CD4-positive, alpha-beta memory T cell (primary cell): ENCODE data around the gene EIF3A. TPM values are rescaled to one million over a fixed set of nuclear protein-coding genes. Genes with fewer than 3 reads are reported as not detected.

Experiments
- CTCF ChIA-PET: fragments of 350-600 bp; sonication (Branson Sonifier 250); formaldehyde crosslinking; loops from one replicate; lab custom pipeline; 2021; ENCODE audit warnings: inconsistent platforms; ENCODE audit not compliant: partially characterized antibody; lab: Charles Lee
- POLR2A ChIA-PET: fragments of 350-600 bp; sonication (Branson Sonifier 250); formaldehyde crosslinking; loops from one replicate; lab custom pipeline; 2021; ENCODE audit not compliant: partially characterized antibody; lab: Charles Lee
- DNase-seq, 5 donors: peaks; one replicate each; pipeline versions ENCODE4 v3.0.0 to v3.0.0-alpha.2; 2020 to 2022; ENCODE audit warnings: mixed read lengths in 1 of 5
- H3K27ac ChIP-seq: one replicate; pipeline ENCODE4 v1.7.0; 2013; ENCODE audit warnings: low read depth, low read length
- H3K27me3 ChIP-seq: 2 replicates; pipeline ENCODE4 v1.7.0; 2013; ENCODE audit warnings: mild to moderate bottlenecking, low read length, moderate library complexity; ENCODE audit not compliant: insufficient read depth
- H3K36me3 ChIP-seq: 2 replicates; pipeline ENCODE4 v1.7.0; 2013; ENCODE audit warnings: mild to moderate bottlenecking, low read length, moderate library complexity; ENCODE audit not compliant: insufficient read depth
- H3K4me1 ChIP-seq: 2 replicates; pipeline ENCODE4 v1.7.0; 2013; ENCODE audit warnings: mild to moderate bottlenecking, low read length, moderate library complexity; ENCODE audit not compliant: insufficient read depth
- H3K4me3 ChIP-seq, 2 donors: one replicate each; pipeline ENCODE4 v1.7.0; 2013; ENCODE audit warnings: low read length in 2 of 2, mild to moderate bottlenecking in 1 of 2
- H3K9me3 ChIP-seq, 2 donors: one replicate each; pipeline ENCODE4 v1.7.0; 2013; ENCODE audit warnings: low read length in 2 of 2, control low read depth in 1 of 2; ENCODE audit not compliant: control insufficient read depth in 1 of 2
- H3K27ac Mint-ChIP-seq, 7 donors: one replicate each; pipeline ENCODE4 v1.8.0; 2020 to 2021; ENCODE audit warnings: mixed read lengths in 7 of 7, mild to moderate bottlenecking in 6 of 7, inconsistent platforms in 3 of 7, moderate library complexity in 3 of 7
- H3K27me3 Mint-ChIP-seq, 2 donors: one replicate each; pipeline ENCODE4 v1.8.0; 2020 to 2021; ENCODE audit warnings: mixed read lengths in 2 of 2
- H3K36me3 Mint-ChIP-seq, 2 donors: one replicate each; pipeline ENCODE4 v1.8.0; 2020 to 2021; ENCODE audit warnings: mixed read lengths in 2 of 2, inconsistent platforms in 1 of 2, mild to moderate bottlenecking in 1 of 2
- H3K4me1 Mint-ChIP-seq, 4 donors: one replicate each; pipeline ENCODE4 v1.8.0; 2020 to 2021; ENCODE audit warnings: mixed read lengths in 4 of 4, mild to moderate bottlenecking in 1 of 4
- H3K4me3 Mint-ChIP-seq, 8 donors: one replicate each; pipeline ENCODE4 v1.8.0; 2020 to 2021; ENCODE audit warnings: mixed read lengths in 8 of 8, mild to moderate bottlenecking in 7 of 8, moderate library complexity in 6 of 8, inconsistent platforms in 3 of 8
- H3K9me3 Mint-ChIP-seq, 8 donors: one replicate each; pipeline ENCODE4 v1.8.0; 2020 to 2021; ENCODE audit warnings: mixed read lengths in 8 of 8, mild to moderate bottlenecking in 5 of 8, inconsistent platforms in 3 of 8, moderate library complexity in 1 of 8
- intact Hi-C: fragments of 100-400 bp; cut with micrococcal nuclease; formaldehyde crosslinking; loops from one replicate; pipeline ENCODE4 v1.15.1; 2023
- polyA plus RNA-seq, 2 donors: library from polyadenylated mRNA; unstranded; fragments of 300-500 nt; fragmentation: Illumina TruSeq; gene quantifications; one replicate each; pipeline ENCODE4 v1.2.3, GENCODE V29; 2021
- total RNA-seq, 2 experiments: library from RNA; stranded (reverse); gene quantifications; one replicate each; pipeline ENCODE4 v1.2.3, GENCODE V29; 2021

EIF3A gene
- total and polyA plus RNA-seq, 4 experiments from 2014 or later: 29.8 to 129 (median 102) TPM

DNA sequence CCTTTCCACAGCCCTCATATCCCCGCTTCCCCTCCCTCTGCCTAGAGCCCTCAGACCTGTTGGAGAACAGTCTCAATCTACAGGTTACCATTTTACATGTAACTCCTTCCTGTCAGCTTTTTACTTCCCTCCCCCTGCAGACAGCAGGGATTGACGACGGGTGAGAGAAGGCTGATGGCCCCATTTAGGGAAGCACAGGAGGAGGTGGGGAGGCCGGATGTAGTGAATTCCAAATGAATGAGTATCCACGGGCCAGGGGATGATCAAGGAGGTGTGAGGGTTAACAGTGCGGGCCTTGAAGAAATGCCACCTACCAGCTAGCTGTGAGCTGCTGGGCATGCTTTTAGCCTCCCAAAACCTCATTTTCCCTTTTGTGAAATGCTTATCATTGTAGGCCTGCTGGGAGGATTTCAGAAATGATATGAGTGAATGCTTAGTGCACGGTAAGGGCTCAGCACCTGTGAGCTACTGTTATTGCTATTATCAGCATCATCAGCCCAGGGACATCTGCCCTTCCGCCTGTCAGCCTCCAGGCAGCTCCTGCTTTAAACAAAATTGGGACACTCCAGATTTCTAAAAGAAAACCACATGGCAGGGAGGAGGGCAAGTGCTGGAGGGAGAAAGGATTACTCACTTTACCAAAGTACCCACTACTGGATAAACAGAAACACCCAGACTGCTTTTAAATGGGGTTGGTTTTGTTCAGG lies 57.6 kb downstream of the EIF3A start:
- no peaks in the 10 kb centered on the region for H3K9me3 ChIP-seq
- no peak for DNase-seq
- Mint-ChIP-seq H3K4me3 (no peak overlapping the region), H3K27me3 (peaks cover 0 to 3% of the 10 kb centered on the region in 2 donors), H3K4me1 (peaks cover 0 to 4% (median under 1%) of the 10 kb centered on the region in 4 donors), H3K9me3 (peaks cover 0 to 2% (median 0%) of the 10 kb centered on the region in 8 donors), H3K27ac (no peak overlapping the region), H3K36me3 (no peaks in the 10 kb centered on the region)
- ChIA-PET POLR2A (no interaction called here), CTCF (interaction anchor here (0.6 kb wide), 1 partner anchor 677 kb away, joined by 4 read pairs; no protein-coding TSS in a partner anchor)
- H3K4me1 ChIP-seq: no peaks in the 10 kb centered on the region
- no peaks in the 10 kb centered on the region for H3K36me3 ChIP-seq
- no peak overlapping the region for H3K4me3 ChIP-seq
- H3K27me3 ChIP-seq: no peaks in the 10 kb centered on the region
- no peak overlapping the region for H3K27ac ChIP-seq
- intact Hi-C loops: no loop called here

DNA sequence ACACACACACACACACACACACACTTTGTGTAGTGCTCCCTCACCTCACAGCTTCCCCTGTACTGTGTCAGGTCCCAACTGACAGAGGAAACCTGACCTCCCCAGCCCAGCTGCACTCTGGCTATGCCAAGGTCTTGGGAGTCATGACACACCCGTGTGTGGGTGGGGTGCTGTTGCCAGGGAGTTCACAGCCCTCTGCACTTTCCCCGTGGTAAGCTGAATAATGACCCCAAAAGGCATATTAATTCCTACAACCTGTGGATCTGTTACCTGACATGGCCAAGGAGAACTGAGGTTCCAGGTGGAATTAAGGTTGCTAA lies 60.0 kb downstream of the EIF3A start:
- ChIA-PET POLR2A (no interaction called here), CTCF (no interaction called here)
- Histone ChIP-seq H3K4me1 (no peaks in the 10 kb centered on the region), H3K36me3 (no peaks in the 10 kb centered on the region), H3K9me3 (no peaks in the 10 kb centered on the region), H3K4me3 (no peak overlapping the region), H3K27me3 (no peaks in the 10 kb centered on the region), H3K27ac (no peak overlapping the region)
- Mint-ChIP-seq H3K4me3 (no peak overlapping the region), H3K9me3 (peaks cover 0 to 2% (median 0%) of the 10 kb centered on the region in 8 donors), H3K27ac (peak overlapping the region in 1 of 7 donors; percentile 49), H3K36me3 (no peaks in the 10 kb centered on the region), H3K27me3 (peaks cover 2 to 7% of the 10 kb centered on the region in 2 donors), H3K4me1 (peaks cover 0 to 4% (median 0%) of the 10 kb centered on the region in 4 donors)
- DNase-seq: no peak
- intact Hi-C loops: no loop called here

DNA sequence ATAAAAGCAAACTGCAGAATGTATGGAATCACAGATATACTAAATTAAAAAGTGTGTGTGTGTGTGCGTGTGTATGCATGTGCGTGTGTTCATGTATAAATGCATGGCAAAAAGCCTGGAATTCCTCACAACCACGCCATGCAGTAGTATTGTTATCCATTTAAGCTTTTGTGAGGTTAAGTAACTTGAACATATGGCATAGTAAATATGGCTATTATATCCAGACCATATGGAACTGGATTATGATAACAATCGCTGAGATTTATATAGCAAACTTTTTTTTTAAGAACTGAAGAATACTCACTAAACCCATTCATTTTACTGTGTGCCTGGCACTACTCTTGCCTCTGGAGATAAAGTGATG lies 73.4 kb downstream of the EIF3A start:
- H3K36me3 ChIP-seq: no peaks in the 10 kb centered on the region
- ChIA-PET CTCF (no interaction called here), POLR2A (no interaction called here)
- no peaks in the 10 kb centered on the region for H3K27me3 ChIP-seq
- H3K4me1 ChIP-seq: no peaks in the 10 kb centered on the region
- no peak overlapping the region for H3K4me3 ChIP-seq
- no peak for DNase-seq
- peaks cover 6 to 15% of the 10 kb centered on the region in 2 donors for H3K27me3 Mint-ChIP-seq
- H3K36me3 Mint-ChIP-seq: no peaks in the 10 kb centered on the region
- intact Hi-C loops: no loop called here
- no peak overlapping the region for H3K27ac ChIP-seq
- no peaks in the 10 kb centered on the region for H3K4me1 Mint-ChIP-seq
- H3K9me3 ChIP-seq: no peaks in the 10 kb centered on the region
- no peaks in the 10 kb centered on the region for H3K9me3 Mint-ChIP-seq
- no peak overlapping the region for H3K4me3 Mint-ChIP-seq
- no peak overlapping the region for H3K27ac Mint-ChIP-seq

DNA sequence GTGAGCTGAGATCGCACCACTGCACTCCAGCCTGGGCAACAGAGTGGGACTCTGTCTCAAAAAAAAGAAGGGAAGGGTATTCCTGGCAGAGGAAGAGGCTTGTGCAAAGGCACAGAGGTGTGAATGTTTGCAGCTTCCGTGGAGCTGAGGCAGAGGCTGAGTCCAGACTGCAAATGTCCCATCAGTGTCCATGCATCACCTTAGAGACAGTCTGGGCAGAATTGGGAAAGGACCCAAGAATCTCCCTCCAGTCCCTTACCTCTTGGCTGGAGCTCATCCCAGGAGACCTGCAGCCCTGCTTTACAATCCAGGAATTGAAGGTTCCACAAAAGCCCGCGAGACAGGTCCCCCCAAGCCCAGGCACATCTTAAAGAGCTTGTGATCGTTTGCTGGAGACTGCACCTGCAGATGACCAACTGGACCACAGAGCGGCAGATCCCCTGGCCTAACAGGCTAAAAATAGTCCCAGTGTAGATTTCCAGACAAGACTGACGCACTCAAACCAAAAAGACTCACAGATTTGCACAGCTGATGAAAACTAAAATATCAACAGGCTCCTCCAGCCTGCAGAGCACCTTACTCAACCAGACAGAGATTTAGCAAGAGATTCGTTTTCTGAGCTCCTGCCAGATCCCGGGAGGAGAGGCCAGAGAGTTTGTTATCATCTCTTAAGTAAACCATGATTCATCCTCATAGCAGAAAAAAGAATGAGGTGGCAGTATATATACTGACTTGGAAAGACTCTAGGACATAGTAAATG lies 74.0 kb downstream of the EIF3A start:
- Mint-ChIP-seq H3K27me3 (peaks cover 8 to 17% of the 10 kb centered on the region in 2 donors), H3K36me3 (no peaks in the 10 kb centered on the region), H3K4me3 (no peak overlapping the region), H3K27ac (peak overlapping the region in 1 of 7 donors; percentile 50), H3K9me3 (peaks cover 0 to 2% (median 0%) of the 10 kb centered on the region in 8 donors), H3K4me1 (no peaks in the 10 kb centered on the region)
- Histone ChIP-seq H3K9me3 (no peaks in the 10 kb centered on the region), H3K36me3 (no peaks in the 10 kb centered on the region), H3K27me3 (no peaks in the 10 kb centered on the region), H3K27ac (no peak overlapping the region), H3K4me1 (no peaks in the 10 kb centered on the region), H3K4me3 (no peak overlapping the region)
- no peak for DNase-seq
- POLR2A ChIA-PET: no interaction called here
- CTCF ChIA-PET: interaction anchor here (1.3 kb wide), 1 partner anchor 13 kb away, joined by 3 read pairs; no protein-coding TSS in a partner anchor
- intact Hi-C loops: no loop called here

DNA sequence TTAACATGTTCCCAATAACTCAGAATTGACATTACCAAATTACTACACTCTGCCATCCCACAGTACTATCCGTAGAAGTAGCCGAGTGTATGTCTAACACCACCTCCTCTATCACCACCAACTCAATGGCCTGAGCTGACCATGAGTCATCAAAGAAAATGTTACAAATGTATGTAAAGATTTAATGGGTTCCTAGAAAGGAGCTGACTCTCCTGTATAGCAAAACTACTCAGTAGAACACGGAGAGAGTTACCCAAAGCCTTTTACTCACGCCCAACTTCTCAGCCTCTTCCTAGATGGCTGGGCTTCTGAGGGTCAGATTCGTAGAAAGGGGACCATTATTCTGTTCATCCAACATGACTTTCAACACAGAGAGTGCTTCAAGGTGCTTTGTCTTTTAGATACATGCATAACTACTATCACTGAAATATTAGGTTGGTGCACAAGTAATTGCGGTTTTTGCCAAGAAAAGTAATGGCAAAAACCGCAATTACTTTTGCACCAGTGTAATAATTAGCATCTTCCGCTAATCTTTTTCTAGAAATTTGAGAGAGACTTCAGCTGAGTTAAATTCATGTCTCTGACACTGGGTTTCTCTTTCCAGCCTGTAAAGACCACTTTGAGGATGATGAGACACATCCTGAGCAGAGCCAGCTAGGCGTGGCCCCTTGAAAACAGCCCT lies 75.1 kb downstream of the EIF3A start:
- H3K4me3 ChIP-seq: no peak overlapping the region
- CTCF ChIA-PET: interaction anchor here (1.3 kb wide), 1 partner anchor 12 kb away, joined by 3 read pairs; no protein-coding TSS in a partner anchor
- Mint-ChIP-seq H3K27ac (no peak overlapping the region), H3K27me3 (peaks cover 8 to 13% of the 10 kb centered on the region in 2 donors), H3K4me1 (no peaks in the 10 kb centered on the region), H3K4me3 (no peak overlapping the region), H3K36me3 (no peaks in the 10 kb centered on the region), H3K9me3 (peaks cover 0 to 2% (median 0%) of the 10 kb centered on the region in 8 donors)
- POLR2A ChIA-PET: no interaction called here
- H3K4me1 ChIP-seq: no peaks in the 10 kb centered on the region
- intact Hi-C loops: no loop called here
- no peak for DNase-seq
- no peaks in the 10 kb centered on the region for H3K9me3 ChIP-seq
- no peaks in the 10 kb centered on the region for H3K36me3 ChIP-seq
- H3K27ac ChIP-seq: no peak overlapping the region
- H3K27me3 ChIP-seq: no peaks in the 10 kb centered on the region

DNA sequence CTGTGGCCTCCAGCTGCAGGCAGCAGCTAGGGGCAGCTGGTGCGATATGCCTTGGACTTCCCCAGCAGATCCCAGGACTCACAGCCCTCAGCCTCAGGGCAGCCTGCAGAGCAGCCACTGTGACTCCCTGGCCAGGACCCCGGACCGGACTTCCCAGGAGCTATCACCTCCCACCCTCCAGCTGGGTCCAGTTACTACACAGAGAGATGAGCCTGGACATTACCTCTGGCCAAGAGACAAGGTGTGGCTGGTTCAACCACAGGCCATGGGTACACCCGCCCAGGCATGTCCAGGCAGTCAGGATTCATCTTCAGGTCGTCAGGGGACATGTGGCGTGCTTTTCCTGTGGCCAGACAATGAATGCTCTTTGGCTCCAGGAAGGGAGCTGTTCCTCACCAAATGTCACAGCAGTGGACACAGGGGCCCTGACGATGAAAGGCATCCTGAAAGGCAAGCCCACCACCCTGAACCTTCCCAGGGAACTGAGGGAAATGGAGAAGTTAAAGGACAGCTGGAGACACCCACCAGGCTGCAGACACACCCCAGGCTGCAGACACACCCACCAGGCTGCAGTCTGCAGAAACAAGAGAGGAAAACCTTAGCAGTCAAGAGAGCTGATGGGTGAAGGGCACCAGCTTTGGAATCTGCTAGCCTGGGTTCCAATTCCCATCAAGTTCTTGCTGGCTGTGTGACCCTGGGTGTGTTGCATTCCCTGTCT lies 76.9 kb downstream of the EIF3A start:
- POLR2A ChIA-PET: interaction anchor here (0.6 kb wide), 1 partner anchor 325 kb away, joined by 3 read pairs; no protein-coding TSS in a partner anchor

More for the DNA sequence above, 76.9 kb downstream of the EIF3A start:
- H3K9me3 ChIP-seq: no peaks in the 10 kb centered on the region
- CTCF ChIA-PET: no interaction called here
- H3K4me1 Mint-ChIP-seq: no peaks in the 10 kb centered on the region
- H3K9me3 Mint-ChIP-seq: peaks cover 0 to 2% (median 0%) of the 10 kb centered on the region in 8 donors
- H3K4me1 ChIP-seq: no peaks in the 10 kb centered on the region
- no peak for DNase-seq
- H3K4me3 ChIP-seq: no peak overlapping the region
- no peak overlapping the region for H3K27ac Mint-ChIP-seq
- H3K27me3 ChIP-seq: no peaks in the 10 kb centered on the region
- peaks cover 5 to 10% of the 10 kb centered on the region in 2 donors for H3K27me3 Mint-ChIP-seq
- no peak overlapping the region for H3K27ac ChIP-seq
- intact Hi-C loops: no loop called here
- H3K36me3 ChIP-seq: no peaks in the 10 kb centered on the region
- H3K4me3 Mint-ChIP-seq: no peak overlapping the region
- no peaks in the 10 kb centered on the region for H3K36me3 Mint-ChIP-seq
